Measurements from ENCODE around the gene OR13G1. TPM values are rescaled to one million over a fixed set of nuclear protein-coding genes. Genes with fewer than 3 reads are reported as not detected.

The OR13G1 gene
- total RNA-seq, 2 experiments from 2014 or later: not detected

- ATAC-seq (ENCODE audit: poor library complexity) (no peak), DNase-seq (no peak)
- Mint-ChIP-seq H3K4me3 (no peak overlapping the region), H3K27me3 (peaks cover 57% of the 10 kb centered on the region), H3K27ac (no peak overlapping the region), H3K4me1 (ENCODE audit: low read depth) (no peaks in the 10 kb centered on the region), H3K9me3 (no peaks in the 10 kb centered on the region), H3K36me3 (ENCODE audit: low read depth) (no peaks in the 10 kb centered on the region)
- intact Hi-C loops (cut with DNase I, micrococcal nuclease): no loop called here
- Histone ChIP-seq H3K4me3 (ENCODE audit: low read length) (no peak overlapping the region), H3K27me3 (ENCODE audit: control insufficient read depth in 1 of 2, insufficient read depth in 2 of 2, low read length in 2 of 2) (peaks cover 5 to 9% of the 10 kb centered on the region in 2 experiments), H3K27ac (ENCODE audit: low read depth in 1 of 2, low read length in 2 of 2) (no peak overlapping the region), H3K9me3 (ENCODE audit: control insufficient read depth in 1 of 2, insufficient read depth in 1 of 2, low read length in 2 of 2) (peaks cover 0 to 7% of the 10 kb centered on the region in 2 experiments), H3K4me1 (ENCODE audit: insufficient read depth, low read length) (no peaks in the 10 kb centered on the region), H3K36me3 (ENCODE audit: insufficient read depth, low read length) (no peaks in the 10 kb centered on the region)
- TF ChIP-seq CTCF (IDR thresholded peaks at IDR 0.05): no peak
- ChIA-PET POLR2A (no interaction called here), CTCF (no interaction called here)
Measured at GRCh38 chr1:247638011-247638410, 41.5 kb downstream of the OR13G1 start.

- no peak for ATAC-seq (ENCODE audit: poor library complexity)
- no peak overlapping the region for H3K4me3 ChIP-seq (ENCODE audit: low read length)
- no peaks in the 10 kb centered on the region for H3K36me3 ChIP-seq (ENCODE audit: insufficient read depth, low read length)
- no peak overlapping the region for H3K27ac Mint-ChIP-seq
- no peaks in the 10 kb centered on the region for H3K9me3 Mint-ChIP-seq
- intact Hi-C loops (cut with DNase I, micrococcal nuclease): no loop called here
- no peaks in the 10 kb centered on the region for H3K27me3 ChIP-seq (ENCODE audit: control insufficient read depth in 1 of 2, insufficient read depth in 2 of 2, low read length in 2 of 2)
- H3K36me3 Mint-ChIP-seq (ENCODE audit: low read depth): no peaks in the 10 kb centered on the region
- no peaks in the 10 kb centered on the region for H3K9me3 ChIP-seq (ENCODE audit: control insufficient read depth in 1 of 2, insufficient read depth in 1 of 2, low read length in 2 of 2)
- no peaks in the 10 kb centered on the region for H3K4me1 Mint-ChIP-seq (ENCODE audit: low read depth)
- ChIA-PET POLR2A (no interaction called here), CTCF (no interaction called here)
- no peak overlapping the region for H3K27ac ChIP-seq (ENCODE audit: low read depth in 1 of 2, low read length in 2 of 2)
- TF ChIP-seq CTCF (IDR thresholded peaks at IDR 0.05): no peak
- no peaks in the 10 kb centered on the region for H3K27me3 Mint-ChIP-seq
- H3K4me1 ChIP-seq (ENCODE audit: insufficient read depth, low read length): no peaks in the 10 kb centered on the region
- no peak for DNase-seq
- no peak overlapping the region for H3K4me3 Mint-ChIP-seq
Measured at GRCh38 chr1:247627951-247628350, 51.6 kb downstream of the OR13G1 start.

Other genes with a start within 250 kb of the OR13G1 start
- gene OR2B11, start 221.6 kb downstream of the OR13G1 start, total RNA-seq: not detected
- gene OR2C3, start 143.3 kb downstream of the OR13G1 start, total RNA-seq: not detected
- not detected for gene GCSAML, start 130.6 kb downstream of the OR13G1 start, total RNA-seq
- not detected for gene OR2G2, start 91.4 kb downstream of the OR13G1 start, total RNA-seq
- not detected for gene OR2G3, start 74.2 kb downstream of the OR13G1 start, total RNA-seq
- gene OR6F1, start 36.9 kb upstream of the OR13G1 start, total RNA-seq: not detected
- not detected for gene OR14K1, start 58.9 kb upstream of the OR13G1 start, total RNA-seq
- gene OR14A2, start 68.4 kb upstream of the OR13G1 start, total RNA-seq: not detected
- gene OR1C1, start 80.8 kb upstream of the OR13G1 start, total RNA-seq: not detected
- gene OR14A16, start 144.4 kb upstream of the OR13G1 start, total RNA-seq: not detected
- gene OR11L1, start 162.2 kb upstream of the OR13G1 start, total RNA-seq: not detected
- under 1 TPM; 0.16 to 0.20 TPM for gene TRIM58, start 177.4 kb upstream of the OR13G1 start, total RNA-seq
- 1 to 10 TPM; 1.3 to 1.5 TPM for gene OR2W3, start 215.8 kb upstream of the OR13G1 start, total RNA-seq
- gene OR2T8, start 240.5 kb upstream of the OR13G1 start, total RNA-seq: under 1 TPM in 1 of 2 experiments, not detected in 1; 0.25 TPM
- not detected for gene OR2AJ1, start 245.2 kb upstream of the OR13G1 start, total RNA-seq

Measured in CD4-positive, alpha-beta T cell (primary cell).